D341Med (cell line): ENCODE measurements around the gene NWD2.
"Not testable (repeated sequence)": the region's sequence is repeated elsewhere in the genome, so short reads cannot be mapped to it uniquely, and the experiment has no call there.

Source experiments
- DNase-seq: peaks from one replicate; pipeline ENCODE4 v3.0.0; 2012; ENCODE audit warnings: low spot score

Gene NWD2

GRCh38 chr4:37392521-37393255 is 148.1 kb downstream of the NWD2 start:
- DNase-seq = no peak

DNA sequence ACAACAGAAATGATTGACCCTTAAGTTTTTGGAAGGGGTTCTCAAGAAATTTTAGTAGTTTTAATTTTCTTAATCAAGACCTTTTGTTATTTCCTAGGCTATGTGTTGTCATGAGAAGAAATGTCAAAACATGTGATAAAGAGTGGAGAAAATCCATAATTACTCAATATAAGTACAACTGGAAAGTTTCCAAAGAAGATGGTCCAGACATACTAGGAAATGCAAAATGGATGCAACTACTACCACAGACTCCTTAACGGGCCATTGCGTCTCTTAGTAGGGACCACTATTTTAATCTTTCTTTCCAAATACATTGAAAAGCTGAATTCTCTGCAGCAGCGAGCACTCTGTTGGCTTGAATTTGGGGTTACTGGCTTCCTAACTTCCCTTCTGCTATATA is 148.8 kb downstream of the NWD2 start:
- no peak for DNase-seq

DNA sequence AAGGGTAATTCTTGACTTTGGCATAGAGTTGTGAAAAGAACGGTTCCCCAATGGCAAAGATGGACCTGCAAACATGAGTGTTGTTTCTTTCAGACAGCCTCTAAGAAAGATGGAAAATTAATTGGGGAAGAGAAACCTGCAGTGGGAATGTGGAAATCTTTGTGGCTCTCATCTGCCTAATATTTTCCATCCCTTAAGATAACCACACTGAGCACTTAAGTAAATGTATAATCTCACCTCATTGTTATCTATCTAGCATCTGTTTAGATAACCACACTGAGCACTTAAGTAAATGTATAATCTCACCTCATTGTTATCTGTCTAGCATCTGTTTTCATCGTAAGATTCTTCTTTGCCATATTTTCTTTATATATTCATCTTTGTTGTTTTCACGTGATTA is 149.3 kb downstream of the NWD2 start:
- no peak for DNase-seq

DNA sequence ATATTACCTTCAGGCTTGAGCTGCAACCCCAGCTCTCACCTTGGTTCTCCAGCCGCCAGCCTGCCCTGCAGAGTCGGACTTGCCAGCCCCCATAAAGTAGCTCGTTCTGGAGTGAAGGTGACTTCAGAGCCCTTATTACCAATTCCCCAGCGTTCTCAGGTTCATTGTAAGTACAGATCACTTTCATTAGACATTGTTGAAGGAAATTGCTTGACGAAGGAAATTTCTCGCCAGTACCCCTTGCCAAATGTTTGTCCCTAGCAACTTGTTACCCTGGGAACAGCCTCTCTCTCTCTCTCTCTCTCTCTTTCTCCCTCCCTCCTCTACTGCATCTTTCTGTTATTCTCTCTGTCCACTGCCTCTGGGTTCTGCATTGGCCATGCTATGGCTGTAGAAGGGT is 153.0 kb downstream of the NWD2 start:
- no peak for DNase-seq

DNA sequence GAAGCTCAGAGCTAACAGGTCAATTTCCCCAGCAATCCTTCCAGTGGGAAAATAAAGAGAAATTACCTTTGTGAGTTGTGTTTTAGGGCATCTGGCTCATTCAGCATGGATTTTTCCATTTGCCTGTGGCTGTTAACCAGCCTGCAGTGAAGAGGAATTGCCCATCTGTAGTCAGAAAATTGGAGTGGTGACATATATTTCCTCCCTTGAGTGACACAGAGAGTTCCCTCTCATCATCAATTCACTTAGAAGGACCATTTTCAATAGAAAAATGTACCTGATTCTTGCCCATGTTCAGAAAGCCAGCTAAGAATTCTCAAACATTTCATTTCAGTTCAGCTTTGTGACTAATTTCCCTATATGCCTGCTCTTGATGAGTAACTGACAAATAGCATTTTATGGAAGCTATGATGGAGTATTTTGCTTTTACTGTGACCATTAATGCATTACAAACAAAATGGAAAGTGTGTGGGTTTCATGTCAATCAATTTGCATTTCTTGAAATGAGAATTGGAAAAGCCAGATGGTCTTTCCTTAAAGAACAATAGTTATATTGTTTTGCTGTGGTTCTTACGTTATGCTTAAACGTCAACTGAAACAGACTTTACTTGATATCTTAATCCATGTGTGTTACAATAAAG is 155.8 kb downstream of the NWD2 start:
- no peak for DNase-seq

DNA sequence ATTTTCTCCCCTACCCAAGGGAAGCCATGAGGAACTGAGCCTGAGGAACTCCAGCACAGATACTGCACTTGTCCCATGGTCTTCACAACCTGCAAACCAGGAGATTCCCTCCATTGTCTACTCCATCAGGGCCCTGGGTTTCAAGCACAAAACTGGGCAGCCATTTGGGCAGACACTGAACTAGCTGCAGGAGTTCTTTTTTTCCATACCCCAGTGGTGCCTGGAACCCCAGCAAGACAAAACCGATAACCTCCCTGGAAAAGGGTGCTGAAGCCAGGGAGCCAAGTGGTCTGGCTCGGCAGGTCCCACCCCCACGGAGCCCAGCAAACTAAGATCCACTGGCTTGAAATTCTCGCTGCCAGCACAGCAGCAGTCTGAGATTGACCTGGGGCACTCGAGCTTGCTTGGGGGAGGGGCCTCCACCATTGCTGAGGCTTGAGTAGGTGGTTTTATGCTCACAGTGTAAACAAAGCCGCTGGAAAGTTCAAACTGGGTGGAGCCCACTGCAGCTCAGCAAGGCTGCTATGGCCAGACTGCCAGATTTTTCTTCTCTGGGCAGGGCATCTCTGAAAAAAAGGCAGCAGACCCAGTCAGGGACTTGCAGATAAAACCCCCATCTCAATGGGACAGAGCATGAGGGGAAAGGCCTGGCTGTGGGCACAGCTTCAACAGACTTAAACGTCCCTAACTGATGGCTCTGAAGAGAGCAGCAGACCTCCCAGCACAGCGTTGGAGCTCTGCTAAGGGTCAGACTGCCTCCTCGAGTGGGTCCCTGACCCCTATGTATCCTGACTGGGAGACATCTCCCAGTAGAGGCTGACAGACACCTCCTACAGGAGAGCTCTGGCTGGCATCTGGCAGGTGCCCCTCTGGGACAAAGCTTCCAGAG is 163.6 kb downstream of the NWD2 start:
- not testable (repeated sequence) for DNase-seq

- not testable (repeated sequence) for DNase-seq
Observed at GRCh38 chr4:37413612-37414011, 169.1 kb downstream of the NWD2 start.

- no peak for DNase-seq
Observed at GRCh38 chr4:37415845-37416369, 171.4 kb downstream of the NWD2 start.

DNA sequence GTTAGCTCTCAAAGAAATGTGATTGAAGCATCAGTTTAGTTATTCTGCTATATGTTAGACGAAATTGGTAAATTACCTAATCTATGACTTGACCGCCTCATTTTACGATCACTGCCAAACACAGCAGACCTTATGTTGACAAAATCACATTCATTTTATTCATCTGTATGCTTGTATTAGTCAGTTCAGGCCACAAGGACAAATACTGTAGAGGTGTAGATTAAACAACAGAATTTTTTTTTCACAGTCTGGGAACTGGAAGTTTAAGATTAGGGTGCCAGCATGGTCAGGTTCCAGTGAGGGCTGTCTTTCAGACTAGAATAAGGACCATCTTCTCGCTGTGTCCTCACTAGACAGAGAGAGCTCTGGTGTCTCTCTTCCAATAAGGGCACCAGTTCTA is 177.1 kb downstream of the NWD2 start:
- no peak for DNase-seq

- no peak for DNase-seq
Observed at GRCh38 chr4:37422102-37422501, 177.6 kb downstream of the NWD2 start.

GRCh38 chr4:37422638-37423037 is 178.1 kb downstream of the NWD2 start:
- no peak for DNase-seq

GRCh38 chr4:37423310-37423709 is 178.8 kb downstream of the NWD2 start:
- no peak for DNase-seq

DNA sequence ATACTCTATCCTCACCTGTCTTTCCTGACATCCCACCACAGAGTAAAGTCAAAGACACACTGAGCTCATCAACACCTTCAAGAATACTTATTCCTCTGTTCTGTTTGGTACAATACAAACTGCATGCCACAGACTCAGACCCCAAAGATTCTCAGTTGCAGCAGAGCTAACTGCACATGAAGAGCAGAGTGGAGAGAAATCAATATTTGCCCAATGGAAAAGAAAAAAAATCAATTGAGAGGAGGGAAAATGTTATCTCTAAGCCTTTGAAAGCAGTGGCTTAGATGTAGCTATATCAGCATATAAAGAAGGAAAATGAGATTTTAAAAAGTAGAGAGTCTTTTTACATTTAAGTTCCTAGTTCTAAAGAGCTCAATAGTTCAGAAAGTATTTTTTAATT is 180.2 kb downstream of the NWD2 start:
- no peak for DNase-seq

- DNase-seq = no peak
Observed at GRCh38 chr4:37425857-37426256, 181.3 kb downstream of the NWD2 start.

GRCh38 chr4:37427193-37427592 is 182.7 kb downstream of the NWD2 start:
- no peak for DNase-seq

DNA sequence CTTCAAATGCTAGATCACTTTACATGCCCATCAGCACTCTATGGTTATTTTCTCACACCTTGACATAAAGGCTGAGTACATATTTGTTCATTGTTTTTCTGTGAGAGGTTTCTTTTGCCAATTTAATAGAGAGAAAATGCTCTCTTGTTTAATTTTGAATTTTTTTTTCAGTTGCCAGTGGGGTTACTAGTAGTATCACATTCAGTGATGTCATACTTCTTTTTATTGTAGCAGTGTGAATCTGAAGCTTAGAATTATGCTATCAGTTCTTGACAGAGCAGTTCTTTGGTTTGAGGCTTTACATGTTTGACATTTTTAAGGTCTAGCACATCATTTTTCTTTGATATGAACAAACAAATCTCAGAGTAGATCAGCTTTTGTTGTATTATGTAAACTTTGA is 185.4 kb downstream of the NWD2 start:
- DNase-seq = no peak

DNA sequence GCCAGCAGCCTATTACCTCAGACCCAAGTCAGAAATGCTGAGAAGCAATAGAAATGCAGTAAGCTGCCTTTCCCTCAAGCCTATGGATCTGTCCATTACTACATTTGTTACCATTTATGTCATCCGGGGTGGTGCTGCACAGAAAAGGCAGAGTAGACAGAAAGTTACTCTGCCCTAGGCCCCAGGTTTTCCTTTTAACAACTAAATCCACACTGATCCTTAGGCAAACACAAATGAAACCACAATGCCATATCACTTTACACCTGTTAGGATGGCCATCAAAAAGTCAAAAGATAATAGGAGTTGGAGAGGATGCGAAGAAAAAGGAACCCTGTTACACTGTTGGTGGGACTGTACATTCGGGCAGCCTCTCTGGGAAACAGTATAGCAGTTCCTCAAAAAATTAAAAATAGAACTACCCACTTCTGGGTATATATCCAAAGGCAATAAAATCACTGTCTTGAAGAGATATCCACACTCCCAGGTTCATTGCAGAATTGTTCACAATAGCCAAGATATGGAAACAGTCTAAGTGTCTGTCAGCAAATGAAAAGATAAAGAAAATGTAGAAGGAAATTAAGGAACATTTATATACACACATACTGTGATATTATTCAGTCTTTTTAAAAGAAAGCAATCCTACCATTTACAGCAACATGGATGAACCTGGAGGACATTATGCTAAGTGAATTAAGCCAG is 186.3 kb downstream of the NWD2 start:
- DNase-seq = no peak

- DNase-seq = no peak
Observed at GRCh38 chr4:37431417-37431743, 186.8 kb downstream of the NWD2 start.

DNA sequence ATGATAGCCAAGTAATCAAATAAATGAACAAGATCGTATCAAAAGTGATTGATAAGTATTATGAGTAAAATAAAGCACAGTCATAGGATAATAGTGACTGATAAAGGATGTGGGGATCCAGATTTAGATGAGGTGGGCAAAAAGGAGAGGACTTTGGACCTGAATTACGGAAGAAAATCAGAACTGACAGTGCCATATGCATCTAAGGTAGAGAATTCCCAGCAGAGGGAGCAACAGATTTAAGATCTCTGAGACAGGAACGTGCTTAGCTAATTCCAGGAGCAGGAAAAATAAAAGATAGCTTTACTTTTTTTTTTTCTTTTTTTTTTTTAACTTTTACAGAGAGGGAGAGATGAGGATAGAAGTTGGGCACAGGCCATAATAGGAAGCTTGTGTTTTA is 189.9 kb downstream of the NWD2 start:
- DNase-seq = no peak

GRCh38 chr4:37436546-37436945 is 192.0 kb downstream of the NWD2 start:
- no peak for DNase-seq

- DNase-seq = no peak
Observed at GRCh38 chr4:37437163-37437562, 192.6 kb downstream of the NWD2 start.

DNA sequence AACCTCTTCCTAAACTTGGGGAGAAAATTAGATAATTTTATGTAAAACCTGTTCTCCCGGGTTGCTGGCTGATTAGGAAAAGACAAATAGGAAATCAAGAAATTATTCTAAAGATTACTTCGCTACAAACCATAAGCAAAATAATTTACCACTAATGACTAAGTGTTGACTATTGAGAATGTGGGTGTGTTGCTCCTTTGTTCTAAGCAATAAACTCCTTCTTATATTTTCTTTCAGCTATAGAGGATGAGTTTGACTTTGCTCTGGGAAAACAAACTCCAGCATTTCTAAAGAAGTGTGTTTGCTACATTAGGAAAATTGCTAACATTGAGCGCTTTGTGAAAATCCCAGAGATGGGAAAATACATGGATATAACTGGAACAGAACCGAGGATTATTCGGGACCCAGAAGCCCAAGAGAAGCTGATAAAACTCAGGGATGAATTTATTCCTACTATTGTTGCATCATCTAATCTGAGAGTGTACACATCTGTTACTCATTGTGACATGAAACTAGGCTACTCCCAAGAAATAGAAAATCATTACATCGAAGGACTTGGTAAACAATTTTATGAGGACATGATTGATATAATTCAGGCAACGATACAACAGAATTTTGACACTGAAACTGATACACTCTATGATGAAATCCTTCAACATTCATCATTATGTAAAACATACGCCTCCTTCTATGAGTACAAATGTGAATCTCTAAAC is 194.2 kb downstream of the NWD2 start:
- no peak for DNase-seq
